H9 (cell line): ENCODE results near the gene SLC8B1. TPM values are rescaled to one million over a fixed set of nuclear protein-coding genes. Genes with fewer than 3 reads are reported as not detected.

ENCODE experiments used
- DNase-seq: peaks from one replicate; pipeline ENCODE4 v3.0.0-alpha.2; 2017
- H2AFZ ChIP-seq: one replicate; pipeline ENCODE4 v1.6.1; 2013; ENCODE audit warnings: mild to moderate bottlenecking, low read length, control low read depth, moderate library complexity
- H2AK5ac ChIP-seq: 2 replicates; pipeline ENCODE4 v1.6.1; 2013; ENCODE audit warnings: low read length, control low read depth, mixed read lengths; ENCODE audit not compliant: insufficient read length
- H2BK120ac ChIP-seq: one replicate; pipeline ENCODE4 v1.6.1; 2013; ENCODE audit warnings: low read depth, mild to moderate bottlenecking, low read length, control low read depth, inconsistent platforms; ENCODE audit not compliant: poor library complexity, severe bottlenecking
- H2BK12ac ChIP-seq: 2 replicates; pipeline ENCODE4 v1.6.1; 2013; ENCODE audit warnings: low read length, control low read depth, mixed read lengths, low read depth; ENCODE audit not compliant: insufficient read length
- H2BK15ac ChIP-seq: 2 replicates; pipeline ENCODE4 v1.6.1; 2013; ENCODE audit warnings: low read depth, low read length, control low read depth
- H2BK20ac ChIP-seq: one replicate; pipeline ENCODE4 v1.6.1; 2013; ENCODE audit warnings: low read depth, mild to moderate bottlenecking, low read length, control low read depth, inconsistent platforms; ENCODE audit not compliant: poor library complexity, severe bottlenecking
- H2BK5ac ChIP-seq: 2 replicates; pipeline ENCODE4 v1.6.1; 2013; ENCODE audit warnings: low read length, control low read depth, mixed read lengths; ENCODE audit not compliant: insufficient read length
- H3K14ac ChIP-seq: 2 replicates; pipeline ENCODE4 v1.6.1; 2013; ENCODE audit warnings: low read length, control low read depth; ENCODE audit not compliant: insufficient read depth
- H3K18ac ChIP-seq: 2 replicates; pipeline ENCODE4 v1.6.1; 2013; ENCODE audit warnings: low read depth, mild to moderate bottlenecking, mixed read lengths, low read length, control low read depth; ENCODE audit not compliant: insufficient read length
- H3K23ac ChIP-seq: 2 replicates; pipeline ENCODE4 v1.6.1; 2013; ENCODE audit warnings: low read length, control low read depth, mixed read lengths, low read depth; ENCODE audit not compliant: insufficient read length
- H3K23me2 ChIP-seq: 2 replicates; pipeline ENCODE4 v1.6.1; 2013; ENCODE audit warnings: low read depth, mild to moderate bottlenecking, mixed read lengths, low read length, control low read depth; ENCODE audit not compliant: insufficient read length, poor library complexity, severe bottlenecking
- H3K27ac ChIP-seq: 2 replicates; pipeline ENCODE4 v1.5.1; 2013; ENCODE audit warnings: low read length, control low read depth, mixed read lengths, low read depth; ENCODE audit not compliant: insufficient read length
- H3K27me3 ChIP-seq: 2 replicates; pipeline ENCODE4 v1.6.1; 2013; ENCODE audit warnings: low read length, control low read depth, inconsistent platforms; ENCODE audit not compliant: insufficient read depth
- H3K4ac ChIP-seq: 2 replicates; pipeline ENCODE4 v1.6.1; 2013; ENCODE audit warnings: low read depth, mild to moderate bottlenecking, control low read depth, inconsistent platforms, low read length, moderate library complexity
- H3K4me1 ChIP-seq: 2 replicates; pipeline ENCODE4 v1.6.1; 2013; ENCODE audit warnings: low read length, control low read depth, inconsistent platforms; ENCODE audit not compliant: insufficient read depth
- H3K4me2 ChIP-seq: 2 replicates; pipeline ENCODE4 v1.6.1; 2013; ENCODE audit warnings: low read length, control low read depth, mixed read lengths; ENCODE audit not compliant: insufficient read length, insufficient read depth
- H3K56ac ChIP-seq: 2 replicates; pipeline ENCODE4 v1.6.1; 2013; ENCODE audit warnings: low read depth, mild to moderate bottlenecking, mixed read lengths, low read length, control low read depth; ENCODE audit not compliant: insufficient read length
- H3K79me1 ChIP-seq: 2 replicates; pipeline ENCODE4 v1.6.1; 2013; ENCODE audit warnings: low read depth, mild to moderate bottlenecking, moderate library complexity, low read length, control low read depth, inconsistent platforms; ENCODE audit not compliant: insufficient read depth, poor library complexity, severe bottlenecking
- H3K79me2 ChIP-seq: 2 replicates; pipeline ENCODE4 v1.6.1; 2013; ENCODE audit warnings: low read length, control low read depth, inconsistent platforms; ENCODE audit not compliant: insufficient read depth
- H3K9ac ChIP-seq: 2 replicates; pipeline ENCODE4 v1.6.1; 2013; ENCODE audit warnings: low read length, control low read depth, mixed read lengths; ENCODE audit not compliant: insufficient read length; ENCODE audit errors: extremely low read depth
- H3K9me3 ChIP-seq: one replicate; pipeline ENCODE4 v1.6.1; 2013; ENCODE audit warnings: low read depth, low read length, inconsistent platforms; ENCODE audit not compliant: control insufficient read depth
- H3T11ph ChIP-seq: one replicate; pipeline ENCODE4 v1.6.1; 2013; ENCODE audit warnings: mild to moderate bottlenecking, low read length, control low read depth, inconsistent platforms
- H4K20me1 ChIP-seq: one replicate; pipeline ENCODE4 v1.6.1; 2013; ENCODE audit not compliant: control insufficient read depth, insufficient read length, insufficient read depth
- H4K5ac ChIP-seq: 2 replicates; pipeline ENCODE4 v1.6.1; 2013; ENCODE audit warnings: low read depth, mild to moderate bottlenecking, mixed read lengths, low read length, control low read depth; ENCODE audit not compliant: insufficient read length
- H4K8ac ChIP-seq: replicated peaks from 2 replicates; pipeline ENCODE4 v1.6.1; 2013; ENCODE audit warnings: low read length, control low read depth, mixed read lengths, low read depth; ENCODE audit not compliant: insufficient read length
- H4K91ac ChIP-seq: 2 replicates; pipeline ENCODE4 v1.6.1; 2013; ENCODE audit warnings: low read depth, mild to moderate bottlenecking, moderate library complexity, mixed read lengths, low read length, control low read depth; ENCODE audit not compliant: insufficient read length
- H3K27ac Mint-ChIP-seq, 3 experiments: 2 replicates in 2 of 3; 3 replicates in 1 of 3; pipeline ENCODE4 v1.8.0; 2020 to 2021; ENCODE audit warnings: mixed read lengths in 3 of 3, mild to moderate bottlenecking in 1 of 3, moderate library complexity in 1 of 3
- H3K27me3 Mint-ChIP-seq: 2 replicates; pipeline ENCODE4 v1.8.0; 2021; ENCODE audit warnings: low read depth, mild to moderate bottlenecking, moderate library complexity, mixed read lengths
- H3K36me3 Mint-ChIP-seq, 3 experiments: 2 replicates in 2 of 3; 3 replicates in 1 of 3; pipeline ENCODE4 v1.8.0; 2020 to 2021; ENCODE audit warnings: low read depth in 3 of 3, mixed read lengths in 3 of 3; ENCODE audit not compliant: insufficient read depth in 1 of 3
- H3K4me1 Mint-ChIP-seq, 2 experiments: 2 replicates each; pipeline ENCODE4 v1.8.0; 2020; ENCODE audit warnings: mixed read lengths in 2 of 2
- H3K4me3 Mint-ChIP-seq, 2 experiments: 2 replicates in 1 of 2; 3 replicates in 1 of 2; pipeline ENCODE4 v1.8.0; 2020 to 2021; ENCODE audit warnings: mild to moderate bottlenecking in 2 of 2, mixed read lengths in 2 of 2, moderate library complexity in 1 of 2
- H3K9me3 Mint-ChIP-seq, 2 experiments: 2 replicates in 1 of 2; 3 replicates in 1 of 2; pipeline ENCODE4 v1.8.0; 2020; ENCODE audit warnings: mild to moderate bottlenecking in 2 of 2, mixed read lengths in 2 of 2, moderate library complexity in 1 of 2
- CTCF ChIP-seq: fragments of 200-600 bp; sonication (generic); conservative IDR thresholded peaks from 3 replicates; pipeline ENCODE4 v1.8.0; 2021; ENCODE audit warnings: antibody characterized with exemption, mild to moderate bottlenecking
- WGBS: extraction: QIAGEN DNeasy Blood & Tissue Kit; methylation state at CpG from one replicate; pipeline ENCODE4 v1.1.7; 2013; ENCODE audit warnings: missing lambda C conversion rate, low lambda C conversion rate, mixed read lengths; ENCODE audit not compliant: insufficient read length; ENCODE audit errors: extremely low coverage; 5-methylcytosine and 5-hydroxymethylcytosine counted together
- total RNA-seq: library from RNA; stranded (reverse); gene quantifications from 2 replicates; pipeline ENCODE4 v1.2.1, GENCODE V29; 2021

Gene SLC8B1
- total RNA-seq, 1 experiment from 2014 or later, result 10.4 TPM

DNA sequence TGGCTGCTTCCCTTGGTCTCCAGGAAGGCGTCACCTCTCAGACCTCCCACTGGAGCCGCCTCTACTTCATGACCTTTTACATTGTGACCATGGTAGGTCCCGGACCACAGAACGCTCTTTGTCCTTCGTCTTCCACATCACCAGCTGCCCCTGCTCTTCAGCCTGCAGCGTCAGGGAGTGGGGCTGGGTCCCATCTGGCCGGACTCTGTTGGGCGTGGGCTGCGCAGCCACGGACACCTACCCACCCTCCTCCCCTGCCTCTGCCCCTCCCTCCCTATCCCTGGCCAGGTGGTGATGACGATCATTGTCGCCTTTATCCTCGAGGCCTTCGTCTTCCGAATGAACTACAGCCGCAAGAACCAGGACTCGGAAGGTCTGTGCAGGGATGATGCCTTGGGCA is 43.3 kb downstream of the SLC8B1 start:
- Mint-ChIP-seq H3K4me3 (no peak overlapping the region), H3K4me1 (peaks cover 0 to 2% of the 10 kb centered on the region in 2 experiments; a peak in 1 of 4 replicates), H3K36me3 (peaks cover 3 to 19% (median 6%) of the 10 kb centered on the region in 3 experiments; a peak in 5 of 7 replicates), H3K27ac (no peak overlapping the region; a peak in 1 of 7 replicates), H3K9me3 (no peaks in the 10 kb centered on the region), H3K27me3 (no peaks in the 10 kb centered on the region)
- Histone ChIP-seq H4K20me1 (peaks cover 2% of the 10 kb centered on the region), H3K56ac (no peak overlapping the region), H3K4ac (no peak overlapping the region), H3K23ac (no peak overlapping the region), H3K18ac (no peak overlapping the region), H3K9ac (no peak overlapping the region), H2AK5ac (no peak overlapping the region), H3K23me2 (no peaks in the 10 kb centered on the region), H2BK5ac (no peak overlapping the region), H3T11ph (no peak overlapping the region), H3K14ac (no peak overlapping the region; the same call in 1 of the 2 replicates), H4K8ac (no peak overlapping the region), H3K27me3 (no peaks in the 10 kb centered on the region), H3K4me2 (no peak overlapping the region), H3K9me3 (no peaks in the 10 kb centered on the region), H2BK120ac (no peak overlapping the region), H3K27ac (no peak overlapping the region), H3K79me1 (no peaks in the 10 kb centered on the region), H2AFZ (no peak overlapping the region), H3K79me2 (no peaks in the 10 kb centered on the region), H4K91ac (no peak overlapping the region), H2BK15ac (no peak overlapping the region), H3K4me1 (no peaks in the 10 kb centered on the region), H2BK12ac (no peak overlapping the region), H4K5ac (no peak overlapping the region), H2BK20ac (no peak overlapping the region)
- WGBS, result no CpG with 5 or more reads among the region's 17 CpGs
- TF ChIP-seq CTCF, result no peak
- no peak for DNase-seq
